Measurements from ENCODE around the gene KCNQ5.

KCNQ5 gene

GRCh38 chr6:72642435-72642834 lies 20.6 kb downstream of the KCNQ5 start:
- no peaks in the 10 kb centered on the region for H3K36me3 Mint-ChIP-seq (ENCODE audit: low read depth)
- no peak overlapping the region for H3K4me3 Mint-ChIP-seq
- no peaks in the 10 kb centered on the region for H3K9me3 Mint-ChIP-seq
- peaks cover 5% of the 10 kb centered on the region for H3K4me1 Mint-ChIP-seq
- H3K27ac Mint-ChIP-seq: no peak overlapping the region
- no peak for DNase-seq
- TF ChIP-seq CTCF (IDR thresholded peaks at IDR 0.05): no peak
- no peaks in the 10 kb centered on the region for H3K27me3 Mint-ChIP-seq (ENCODE audit: low read depth, poor library complexity)

GRCh38 chr6:72643214-72643613 lies 21.4 kb downstream of the KCNQ5 start:
- H3K9me3 Mint-ChIP-seq: no peaks in the 10 kb centered on the region
- no peak for DNase-seq
- H3K27me3 Mint-ChIP-seq (ENCODE audit: low read depth, poor library complexity): no peaks in the 10 kb centered on the region
- no peak overlapping the region for H3K4me3 Mint-ChIP-seq
- no peak overlapping the region for H3K27ac Mint-ChIP-seq
- peaks cover 5% of the 10 kb centered on the region for H3K4me1 Mint-ChIP-seq
- H3K36me3 Mint-ChIP-seq (ENCODE audit: low read depth): no peaks in the 10 kb centered on the region
- TF ChIP-seq CTCF (IDR thresholded peaks at IDR 0.05): no peak

- Mint-ChIP-seq H3K4me1 (peaks cover 5% of the 10 kb centered on the region), H3K36me3 (ENCODE audit: low read depth) (no peaks in the 10 kb centered on the region), H3K9me3 (no peaks in the 10 kb centered on the region), H3K27me3 (ENCODE audit: low read depth, poor library complexity) (peaks cover 2% of the 10 kb centered on the region), H3K27ac (no peak overlapping the region), H3K4me3 (no peak overlapping the region)
- DNase-seq: no peak
- no peak for TF ChIP-seq CTCF (IDR thresholded peaks at IDR 0.05)
Observed at GRCh38 chr6:72646604-72647485, 25.0 kb downstream of the KCNQ5 start.

- Mint-ChIP-seq H3K4me1 (peaks cover 10% of the 10 kb centered on the region), H3K4me3 (no peak overlapping the region), H3K27me3 (ENCODE audit: low read depth, poor library complexity) (peaks cover 6% of the 10 kb centered on the region), H3K36me3 (ENCODE audit: low read depth) (no peaks in the 10 kb centered on the region), H3K9me3 (no peaks in the 10 kb centered on the region), H3K27ac (no peak overlapping the region)
- TF ChIP-seq CTCF (IDR thresholded peaks at IDR 0.05): no peak
- DNase-seq: no peak
Observed at GRCh38 chr6:72647489-72647888, 25.6 kb downstream of the KCNQ5 start.

- no peaks in the 10 kb centered on the region for H3K36me3 Mint-ChIP-seq (ENCODE audit: low read depth)
Observed at GRCh38 chr6:72649032-72649984, 27.4 kb downstream of the KCNQ5 start.

More at GRCh38 chr6:72649032-72649984, 27.4 kb downstream of the KCNQ5 start:
- DNase-seq: no peak
- H3K9me3 Mint-ChIP-seq: no peaks in the 10 kb centered on the region
- peaks cover 12% of the 10 kb centered on the region for H3K4me1 Mint-ChIP-seq
- H3K27ac Mint-ChIP-seq: no peak overlapping the region
- H3K4me3 Mint-ChIP-seq: no peak overlapping the region
- H3K27me3 Mint-ChIP-seq (ENCODE audit: low read depth, poor library complexity): peaks cover 6% of the 10 kb centered on the region
- no peak for TF ChIP-seq CTCF (IDR thresholded peaks at IDR 0.05)
